GM12878 (cell line): ENCODE measurements around the gene TMEM184C. TPM values are rescaled to one million over a fixed set of nuclear protein-coding genes. Genes with fewer than 3 reads are reported as not detected.

ENCODE experiments used
- ATAC-seq: fragments of 200-7000 bp; cut with Tn5 transposase; 3 replicates; pipeline ENCODE4 v1.9.1; 2020; ENCODE audit warnings: mild to moderate bottlenecking, moderate library complexity
- BruUV-seq: library from RNA; stranded (reverse); fragments of 400-500 nt; replicated peaks from 2 replicates; lab custom pipeline; 2021; lab: Mats Ljungman, UMichigan
- CTCF ChIA-PET: fragments of 300-600 bp; sonication (Branson Sonifier 250); formaldehyde crosslinking; extraction: SDS; loops from one replicate; lab custom pipeline; 2021; ENCODE audit warnings: inconsistent platforms; lab: Yijun Ruan, JAX
- POLR2A ChIA-PET: fragments of 350-600 bp; formaldehyde crosslinking; extraction: SDS; loops from one replicate; lab custom pipeline; 2021; ENCODE audit warnings: inconsistent platforms; lab: Charles Lee
- RAD21 ChIA-PET: fragments of 300-600 bp; sonication (Branson Sonifier 250); formaldehyde crosslinking; loops from one replicate; lab custom pipeline; 2023; ENCODE audit warnings: antibody characterized with exemption; ENCODE audit not compliant: unreplicated experiment; lab: Charles Lee
- SMC1A ChIA-PET: fragments of 300-600 bp; sonication (Branson Sonifier 250); formaldehyde crosslinking; loops from one replicate; lab custom pipeline; 2023; ENCODE audit not compliant: unreplicated experiment, uncharacterized antibody; lab: Charles Lee
- DNase-seq: peaks from one replicate; pipeline ENCODE4 v3.0.0-alpha.2; 2011; ENCODE audit warnings: low read depth, low spot score
- FAIRE-seq: peaks from 3 replicates; lab custom pipeline; 2011; peaks lifted over from hg19 to GRCh38; lab: Jason Lieb, UNC
- H2AFZ ChIP-seq: 2 replicates; pipeline ENCODE4 v1.6.0; 2011; ENCODE audit warnings: low read depth, low read length, control low read depth; ENCODE audit not compliant: control insufficient read depth
- H3K27ac ChIP-seq: 2 replicates; pipeline ENCODE4 v1.5.1; 2011; ENCODE audit warnings: control low read depth; ENCODE audit not compliant: control insufficient read depth, insufficient read depth
- H3K27me3 ChIP-seq, 2 experiments: replicated peaks in 1 of 2; 2 replicates each; pipeline versions ENCODE4 v1.6.0 to v1.6.1; 2011; ENCODE audit warnings: low read length in 1 of 2; ENCODE audit not compliant: control insufficient read depth in 2 of 2, insufficient read depth in 2 of 2
- H3K36me3 ChIP-seq, 2 experiments: 2 replicates each; pipeline ENCODE4 v1.5.1; 2011; ENCODE audit warnings: low read length in 1 of 2; ENCODE audit not compliant: control insufficient read depth in 2 of 2, insufficient read depth in 2 of 2
- H3K4me1 ChIP-seq: 2 replicates; pipeline ENCODE4 v1.6.1; 2011; ENCODE audit warnings: mild to moderate bottlenecking, low read length, moderate library complexity, mixed read lengths; ENCODE audit not compliant: control insufficient read depth, insufficient read depth
- H3K4me2 ChIP-seq: 2 replicates; pipeline ENCODE4 v1.6.0; 2011; ENCODE audit warnings: control low read depth; ENCODE audit not compliant: control insufficient read depth, insufficient read depth
- H3K4me3 ChIP-seq: fragments of 200-600 bp; sonication (generic); 2 replicates; pipeline ENCODE4 v1.5.1; 2016
- H3K79me2 ChIP-seq: 2 replicates; pipeline ENCODE4 v1.6.0; 2011; ENCODE audit warnings: low read length; ENCODE audit not compliant: control insufficient read depth, insufficient read depth
- H3K9ac ChIP-seq: 2 replicates; pipeline ENCODE4 v1.8.0; 2011; ENCODE audit warnings: low read length, control low read depth, mixed read lengths; ENCODE audit not compliant: control insufficient read depth, insufficient read depth
- H3K9me3 ChIP-seq: replicated peaks from 3 replicates; pipeline ENCODE4 v1.5.1; 2011; ENCODE audit warnings: mild to moderate bottlenecking, low read length; ENCODE audit not compliant: control insufficient read depth, insufficient read depth
- H4K20me1 ChIP-seq: 2 replicates; pipeline ENCODE4 v1.6.0; 2011; ENCODE audit not compliant: control insufficient read depth, insufficient read depth
- BACH1 ChIP-seq: fragments of 450-650 bp; IDR thresholded peaks from 2 replicates; pipeline ENCODE4 v1.6.1; 2017; ENCODE audit warnings: mild to moderate bottlenecking, borderline replicate concordance
- BRCA1 ChIP-seq: IDR thresholded peaks from 2 replicates; pipeline ENCODE4 v1.6.1; 2011; ENCODE audit warnings: low read depth, low read length, improper control_type of control experiment
- CBX3 ChIP-seq: fragments of 200-600 bp; sonication (generic); IDR thresholded peaks from 2 replicates; pipeline ENCODE4 v1.6.1; 2016; ENCODE audit warnings: low read depth, borderline replicate concordance
- CREM ChIP-seq: IDR thresholded peaks from 2 replicates; pipeline ENCODE4 v1.6.1; 2014; ENCODE audit warnings: antibody characterized with exemption, low read depth
- ESRRA ChIP-seq: IDR thresholded peaks from 2 replicates; pipeline ENCODE4 v1.6.1; 2012; ENCODE audit warnings: mild to moderate bottlenecking, low read length, improper control_type of control experiment
- MEF2A ChIP-seq: IDR thresholded peaks from 2 replicates; pipeline ENCODE4 v1.6.1; 2011; ENCODE audit warnings: low read depth, mild to moderate bottlenecking, low read length, moderate library complexity; ENCODE audit not compliant: insufficient read depth
- NFIC ChIP-seq: IDR thresholded peaks from 2 replicates; pipeline ENCODE4 v1.6.1; 2012; ENCODE audit warnings: low read depth, mild to moderate bottlenecking, inconsistent platforms, low read length, moderate library complexity
- NR2C1 ChIP-seq: fragments of 450-650 bp; IDR thresholded peaks from 2 replicates; pipeline ENCODE4 v1.6.1; 2017; ENCODE audit warnings: antibody characterized with exemption, mild to moderate bottlenecking, moderate library complexity
- PML ChIP-seq: IDR thresholded peaks from 2 replicates; pipeline ENCODE4 v1.6.1; 2012; ENCODE audit warnings: low read length, inconsistent platforms
- RFX5 ChIP-seq: IDR thresholded peaks from 2 replicates; pipeline ENCODE4 v1.6.1; 2011; ENCODE audit warnings: low read depth, low read length, improper control_type of control experiment
- TCF7 ChIP-seq: IDR thresholded peaks from 2 replicates; pipeline ENCODE4 v1.6.1; 2014; ENCODE audit warnings: antibody characterized with exemption, borderline replicate concordance
- YBX1 ChIP-seq: fragments of 450-650 bp; IDR thresholded peaks from 2 replicates; pipeline ENCODE4 v1.6.1; 2016; ENCODE audit warnings: antibody characterized with exemption
- YY1 ChIP-seq: IDR thresholded peaks from 2 replicates; pipeline ENCODE4 v1.6.1; 2011; ENCODE audit warnings: low read depth, mild to moderate bottlenecking, low read length
- WGBS: methylation state at CpG from one replicate; pipeline ENCODE4 v1.1.6; 2016; ENCODE audit warnings: low lambda C conversion rate; ENCODE audit not compliant: insufficient replicate concordance, insufficient coverage; ENCODE audit errors: missing lambda C conversion rate; 5-methylcytosine and 5-hydroxymethylcytosine counted together
- in situ Hi-C: fragments of 300-500 bp; cut with MboI; formaldehyde crosslinking; loops from 9 replicates; pipeline ENCODE4 v1.14.3; 2018; ENCODE audit warnings: mixed read lengths
- intact Hi-C: fragments of 100-400 bp; cut with micrococcal nuclease; formaldehyde crosslinking; loops from one replicate; pipeline ENCODE4 v1.14.2; 2022; ENCODE audit not compliant: unreplicated experiment
- polyA plus RNA-seq, 11 experiments: library from polyadenylated mRNA; depleted of rRNA in 4 of 11; unstranded in 6 of 11; stranded (reverse) in 5 of 11; fragments of >200 nt; fragmentation: Nextera tagmentation in 4 of 11; fragmentation: Illumina TruSeq in 1 of 11; extraction: Ambion mirVana in 4 of 11; extraction: Trizol in 1 of 11; gene quantifications; 1 replicate in 1 of 11; 2 replicates in 10 of 11; pipeline versions ENCODE4 v1.2.1 to v1.2.3, GENCODE V29; 2011 to 2016; ENCODE audit warnings: inconsistent platforms in 2 of 11, missing spikeins in 2 of 11, low read depth in 1 of 11
- total RNA-seq, 4 experiments: library from RNA; depleted of rRNA in 3 of 4; stranded (reverse); fragments of >200 nt in 3 of 4; fragmentation: Illumina TruSeq in 1 of 4; extraction: Trizol in 1 of 4; gene quantifications; 2 replicates each; pipeline versions ENCODE4 v1.2.1 to v1.2.3, GENCODE V29; 2013 to 2021
- TF ChIP-seq, protein P1 (sequence below): fragments of 450-650 bp; formaldehyde crosslinking; IDR thresholded peaks from 2 replicates; pipeline ENCODE4 v1.4.0; 2020; ENCODE audit warnings: mild to moderate bottlenecking, moderate library complexity
- TF ChIP-seq, protein P2 (sequence below): IDR thresholded peaks from 2 replicates; pipeline ENCODE4 v1.6.1; 2011; ENCODE audit warnings: mild to moderate bottlenecking, low read depth, low read length, moderate library complexity; ENCODE audit not compliant: insufficient replicate concordance
- TF ChIP-seq, protein P3 (sequence below): IDR thresholded peaks from 2 replicates; pipeline ENCODE4 v1.6.1; 2011; ENCODE audit warnings: low read depth, mild to moderate bottlenecking, low read length, moderate library complexity, borderline replicate concordance; ENCODE audit errors: extremely low read depth
- TF ChIP-seq, protein P4 (sequence below): fragments of 450-650 bp; IDR thresholded peaks from 2 replicates; pipeline ENCODE4 v1.6.1; 2014; ENCODE audit warnings: mild to moderate bottlenecking

TMEM184C gene
- total and polyA plus RNA-seq, 10 of the 15 experiments (the other 5 are each of a cell fraction or from before 2014, with no cell fraction given): 3.4 to 22.6 (median 18.2) TPM

DNA sequence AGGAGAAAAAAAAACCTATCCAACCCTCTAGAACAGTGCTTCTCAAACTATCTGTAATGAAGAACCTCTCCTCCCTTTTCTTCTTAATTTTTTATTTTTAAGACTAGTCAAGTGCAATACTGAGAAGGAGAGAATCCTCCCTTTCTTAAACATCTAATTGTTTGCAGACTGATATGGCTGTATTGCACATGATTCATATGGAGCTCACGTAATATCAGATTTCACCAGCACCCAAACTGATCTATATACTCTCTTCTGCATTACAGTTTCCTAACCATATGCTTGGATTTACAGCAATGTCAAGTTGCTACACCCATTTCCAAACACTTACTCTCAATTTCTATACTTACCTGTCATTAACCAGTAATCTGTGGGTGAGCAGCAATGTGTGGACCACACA, 57.3 kb downstream of the TMEM184C start (continued):
- TF ChIP-seq, protein P1, sequence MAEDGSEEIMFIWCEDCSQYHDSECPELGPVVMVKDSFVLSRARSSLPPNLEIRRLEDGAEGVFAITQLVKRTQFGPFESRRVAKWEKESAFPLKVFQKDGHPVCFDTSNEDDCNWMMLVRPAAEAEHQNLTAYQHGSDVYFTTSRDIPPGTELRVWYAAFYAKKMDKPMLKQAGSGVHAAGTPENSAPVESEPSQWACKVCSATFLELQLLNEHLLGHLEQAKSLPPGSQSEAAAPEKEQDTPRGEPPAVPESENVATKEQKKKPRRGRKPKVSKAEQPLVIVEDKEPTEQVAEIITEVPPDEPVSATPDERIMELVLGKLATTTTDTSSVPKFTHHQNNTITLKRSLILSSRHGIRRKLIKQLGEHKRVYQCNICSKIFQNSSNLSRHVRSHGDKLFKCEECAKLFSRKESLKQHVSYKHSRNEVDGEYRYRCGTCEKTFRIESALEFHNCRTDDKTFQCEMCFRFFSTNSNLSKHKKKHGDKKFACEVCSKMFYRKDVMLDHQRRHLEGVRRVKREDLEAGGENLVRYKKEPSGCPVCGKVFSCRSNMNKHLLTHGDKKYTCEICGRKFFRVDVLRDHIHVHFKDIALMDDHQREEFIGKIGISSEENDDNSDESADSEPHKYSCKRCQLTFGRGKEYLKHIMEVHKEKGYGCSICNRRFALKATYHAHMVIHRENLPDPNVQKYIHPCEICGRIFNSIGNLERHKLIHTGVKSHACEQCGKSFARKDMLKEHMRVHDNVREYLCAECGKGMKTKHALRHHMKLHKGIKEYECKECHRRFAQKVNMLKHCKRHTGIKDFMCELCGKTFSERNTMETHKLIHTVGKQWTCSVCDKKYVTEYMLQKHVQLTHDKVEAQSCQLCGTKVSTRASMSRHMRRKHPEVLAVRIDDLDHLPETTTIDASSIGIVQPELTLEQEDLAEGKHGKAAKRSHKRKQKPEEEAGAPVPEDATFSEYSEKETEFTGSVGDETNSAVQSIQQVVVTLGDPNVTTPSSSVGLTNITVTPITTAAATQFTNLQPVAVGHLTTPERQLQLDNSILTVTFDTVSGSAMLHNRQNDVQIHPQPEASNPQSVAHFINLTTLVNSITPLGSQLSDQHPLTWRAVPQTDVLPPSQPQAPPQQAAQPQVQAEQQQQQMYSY: no peak
- TF ChIP-seq BRCA1: no peak

DNA sequence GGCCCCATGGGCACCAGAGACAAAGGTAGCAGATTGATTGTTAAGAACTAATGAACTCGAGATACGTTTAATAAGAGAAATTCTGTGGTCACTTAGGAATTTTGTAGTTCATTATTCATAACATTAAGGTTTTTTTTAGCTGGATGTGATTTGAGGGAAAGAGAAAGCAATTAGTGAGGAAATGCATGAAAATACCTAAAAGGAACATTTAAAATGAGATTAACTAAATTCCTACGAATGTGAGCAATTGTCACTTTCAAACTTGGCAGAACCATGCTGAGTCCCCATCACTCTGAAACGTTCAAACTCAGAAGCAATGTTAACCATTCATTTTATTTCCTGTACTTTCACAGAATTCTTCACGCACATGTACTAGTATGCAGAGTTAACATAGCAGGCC, 60.9 kb downstream of the TMEM184C start:
- H3K4me1 ChIP-seq: no peaks in the 10 kb centered on the region
- CTCF ChIA-PET: interaction anchor here (6.3 kb wide), 1 partner anchor 188 kb away, joined by 34 read pairs; no protein-coding TSS in a partner anchor
- in situ Hi-C loops: no loop called here
- TF ChIP-seq YY1: no peak
- TF ChIP-seq, protein P2, sequence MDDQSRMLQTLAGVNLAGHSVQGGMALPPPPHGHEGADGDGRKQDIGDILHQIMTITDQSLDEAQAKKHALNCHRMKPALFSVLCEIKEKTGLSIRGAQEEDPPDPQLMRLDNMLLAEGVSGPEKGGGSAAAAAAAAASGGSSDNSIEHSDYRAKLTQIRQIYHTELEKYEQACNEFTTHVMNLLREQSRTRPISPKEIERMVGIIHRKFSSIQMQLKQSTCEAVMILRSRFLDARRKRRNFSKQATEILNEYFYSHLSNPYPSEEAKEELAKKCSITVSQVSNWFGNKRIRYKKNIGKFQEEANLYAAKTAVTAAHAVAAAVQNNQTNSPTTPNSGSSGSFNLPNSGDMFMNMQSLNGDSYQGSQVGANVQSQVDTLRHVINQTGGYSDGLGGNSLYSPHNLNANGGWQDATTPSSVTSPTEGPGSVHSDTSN: no peak
- TF ChIP-seq CBX3: no peak
- TF ChIP-seq PML: no peak
- TF ChIP-seq, protein P3, sequence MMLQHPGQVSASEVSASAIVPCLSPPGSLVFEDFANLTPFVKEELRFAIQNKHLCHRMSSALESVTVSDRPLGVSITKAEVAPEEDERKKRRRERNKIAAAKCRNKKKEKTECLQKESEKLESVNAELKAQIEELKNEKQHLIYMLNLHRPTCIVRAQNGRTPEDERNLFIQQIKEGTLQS: no peak
- no peak for TF ChIP-seq NR2C1
- no peak for TF ChIP-seq ESRRA
- no peak for TF ChIP-seq MEF2A
- TF ChIP-seq RFX5: no peak
- TF ChIP-seq, protein P4, sequence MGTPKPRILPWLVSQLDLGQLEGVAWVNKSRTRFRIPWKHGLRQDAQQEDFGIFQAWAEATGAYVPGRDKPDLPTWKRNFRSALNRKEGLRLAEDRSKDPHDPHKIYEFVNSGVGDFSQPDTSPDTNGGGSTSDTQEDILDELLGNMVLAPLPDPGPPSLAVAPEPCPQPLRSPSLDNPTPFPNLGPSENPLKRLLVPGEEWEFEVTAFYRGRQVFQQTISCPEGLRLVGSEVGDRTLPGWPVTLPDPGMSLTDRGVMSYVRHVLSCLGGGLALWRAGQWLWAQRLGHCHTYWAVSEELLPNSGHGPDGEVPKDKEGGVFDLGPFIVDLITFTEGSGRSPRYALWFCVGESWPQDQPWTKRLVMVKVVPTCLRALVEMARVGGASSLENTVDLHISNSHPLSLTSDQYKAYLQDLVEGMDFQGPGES: no peak
- TF ChIP-seq CREM: no peak
- no peak for TF ChIP-seq TCF7
- no peak for TF ChIP-seq BACH1
- TF ChIP-seq YBX1: no peak
- TF ChIP-seq NFIC: no peak

More for the DNA sequence above, 60.9 kb downstream of the TMEM184C start:
- Histone ChIP-seq H3K4me2 (no peak overlapping the region), H4K20me1 (no peaks in the 10 kb centered on the region), H3K9ac (no peak overlapping the region), H3K36me3 (peaks cover 1 to 5% of the 10 kb centered on the region in 2 experiments; a peak in 2 of 4 replicates), H2AFZ (no peak overlapping the region), H3K79me2 (peaks cover 9% of the 10 kb centered on the region), H3K4me3 (no peak overlapping the region), H3K9me3 (no peaks in the 10 kb centered on the region; the same call in 2 of the 3 replicates), H3K27ac (no peak overlapping the region), H3K27me3 (no peaks in the 10 kb centered on the region)
- BruUV-seq: no TSS peak
- POLR2A ChIA-PET: no interaction called here
- ATAC-seq (no peak), DNase-seq (no peak), FAIRE-seq (no peak)
- 76% methylated on average over 5 of the region's 5 CpGs for WGBS
- intact Hi-C loops: loop anchor here (5.0 kb wide), 1 partner anchor 36 kb away; no protein-coding TSS in a partner anchor
- RAD21 ChIA-PET: interaction anchor here (2.0 kb wide), 1 partner anchor 189 kb away, joined by 8 read pairs; no protein-coding TSS in a partner anchor
- SMC1A ChIA-PET: interaction anchor here (3.8 kb wide), 1 partner anchor 188 kb away, joined by 22 read pairs; no protein-coding TSS in a partner anchor
